GM18858 (cell line): ENCODE results near the gene LGALS3.
"Not testable (repeated sequence)": the region's sequence is repeated elsewhere in the genome, so short reads cannot be mapped to it uniquely, and the experiment has no call there.

Source experiments
- ATAC-seq: cut with Tn5 transposase; IDR thresholded peaks from one replicate; pipeline ENCODE4 v1.9.1; 2021; ENCODE audit not compliant: unreplicated experiment

Gene LGALS3

DNA sequence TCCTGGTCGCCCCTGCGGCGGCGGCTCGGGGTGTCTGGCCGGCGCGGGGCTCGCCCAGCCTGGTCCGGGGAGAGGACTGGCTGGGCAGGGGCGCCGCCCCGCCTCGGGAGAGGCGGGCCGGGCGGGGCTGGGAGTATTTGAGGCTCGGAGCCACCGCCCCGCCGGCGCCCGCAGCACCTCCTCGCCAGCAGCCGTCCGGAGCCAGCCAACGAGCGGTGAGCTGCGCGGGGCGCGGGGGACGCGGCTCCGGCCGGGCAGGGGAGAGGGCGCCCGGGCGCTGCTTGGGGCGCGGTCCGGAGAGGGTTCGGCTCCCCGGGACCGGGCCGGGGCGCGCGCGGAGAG, at the start of gene LGALS3:
TSS of gene LGALS3 (plus strand) at position 167 of the 342 bp plus-strand sequence. CDS start 8,122 bp downstream, outside the sequence.
- ATAC-seq, result peak; percentile 46

DNA sequence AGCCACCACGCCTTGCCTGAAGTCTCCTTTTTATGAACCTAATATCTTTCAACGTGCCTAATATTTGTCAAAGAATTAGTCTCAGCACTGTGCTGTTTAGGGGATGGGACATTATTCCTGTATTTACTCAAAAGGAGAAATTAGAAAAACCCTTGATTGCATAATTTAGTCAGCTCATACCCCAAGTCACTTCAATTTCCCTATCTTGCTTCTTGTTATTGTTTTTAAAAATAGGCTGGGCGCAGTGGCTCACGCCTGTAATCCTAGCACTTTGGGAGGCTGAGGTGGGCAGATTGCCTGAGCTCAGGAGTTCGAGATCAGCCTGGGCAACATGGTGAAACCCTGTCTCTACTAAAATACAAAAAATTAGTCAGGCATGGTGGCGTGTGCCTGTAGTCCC, 49.1 kb upstream of the LGALS3 start:
- not testable (repeated sequence) for ATAC-seq

DNA sequence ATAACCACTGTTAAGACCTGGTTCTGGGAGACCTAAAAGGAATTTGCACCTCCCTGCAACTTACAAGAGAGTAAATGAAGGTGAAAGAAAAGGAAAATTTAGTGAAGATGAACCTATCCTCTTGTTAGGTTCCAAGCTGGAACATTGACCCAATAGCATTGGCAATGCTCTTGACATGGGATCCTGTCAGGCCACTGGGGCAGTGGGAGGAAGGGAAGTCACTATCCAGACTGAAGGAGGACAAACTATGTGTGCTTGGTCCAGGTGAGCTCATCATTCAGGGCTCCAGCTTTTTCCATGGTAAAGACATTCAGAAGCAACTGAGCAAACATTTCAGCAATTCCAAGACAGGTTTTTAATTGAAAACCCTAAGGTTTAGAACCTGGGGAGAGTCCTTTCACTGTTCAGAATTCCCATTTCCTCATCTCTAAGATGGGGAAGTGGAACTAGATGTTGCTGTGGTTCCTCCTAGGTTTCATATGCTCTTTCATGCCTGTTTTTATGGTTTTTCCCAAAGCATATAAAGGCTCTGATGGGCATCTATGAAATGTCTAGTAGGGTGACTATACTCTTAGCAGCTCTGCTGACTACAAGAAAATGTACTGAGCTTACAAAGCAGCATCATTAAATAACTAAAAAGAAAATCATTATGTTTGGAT, 44.5 kb upstream of the LGALS3 start:
- ATAC-seq, result no peak

DNA sequence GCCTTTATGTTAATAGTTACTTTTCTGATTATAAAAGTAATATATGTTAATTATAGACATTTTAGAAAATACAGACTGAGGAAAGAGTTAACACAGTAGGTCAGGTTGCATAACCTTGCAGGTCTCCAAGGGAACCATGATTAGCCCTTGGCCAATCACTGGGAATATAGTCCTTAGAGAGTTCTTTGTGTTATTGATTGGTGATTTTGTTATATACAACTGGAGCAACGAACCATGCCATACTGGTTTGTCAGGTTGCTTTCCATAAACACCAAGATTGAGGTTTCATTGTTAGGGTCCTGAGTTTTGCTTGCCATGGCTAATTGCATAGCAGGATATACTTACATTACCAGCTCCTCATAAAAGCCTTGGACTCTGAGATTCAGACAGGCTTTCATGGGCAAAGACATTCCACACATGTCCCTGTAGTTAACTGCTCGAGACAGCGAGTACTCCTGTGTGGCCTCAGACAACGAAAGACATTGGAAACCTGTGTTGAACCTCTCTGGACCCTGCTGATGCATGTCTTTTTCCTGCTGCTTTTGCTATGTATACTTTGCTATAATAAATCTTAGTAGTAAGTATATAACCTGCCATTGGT, 43.9 kb upstream of the LGALS3 start:
- ATAC-seq, result no peak

DNA sequence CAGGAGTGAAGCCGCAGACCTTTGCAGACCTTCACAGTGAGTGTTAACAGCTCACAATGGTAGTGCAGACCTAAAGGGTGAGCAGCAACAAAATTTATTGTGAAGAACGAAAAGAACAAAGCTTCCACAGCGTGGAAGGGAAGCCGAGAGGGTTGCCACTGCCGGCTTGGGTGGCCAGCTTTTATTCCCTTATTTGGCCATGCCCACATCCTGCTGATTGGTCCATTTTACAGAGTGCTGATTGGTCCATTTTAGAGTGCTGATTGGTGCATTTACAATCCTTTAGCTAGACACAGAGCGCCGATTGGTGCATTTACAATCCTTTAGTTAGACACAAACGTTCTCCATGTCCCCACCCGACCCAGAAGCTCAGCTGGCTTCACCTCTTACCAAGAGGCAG, 42.1 kb upstream of the LGALS3 start:
- no peak for ATAC-seq

DNA sequence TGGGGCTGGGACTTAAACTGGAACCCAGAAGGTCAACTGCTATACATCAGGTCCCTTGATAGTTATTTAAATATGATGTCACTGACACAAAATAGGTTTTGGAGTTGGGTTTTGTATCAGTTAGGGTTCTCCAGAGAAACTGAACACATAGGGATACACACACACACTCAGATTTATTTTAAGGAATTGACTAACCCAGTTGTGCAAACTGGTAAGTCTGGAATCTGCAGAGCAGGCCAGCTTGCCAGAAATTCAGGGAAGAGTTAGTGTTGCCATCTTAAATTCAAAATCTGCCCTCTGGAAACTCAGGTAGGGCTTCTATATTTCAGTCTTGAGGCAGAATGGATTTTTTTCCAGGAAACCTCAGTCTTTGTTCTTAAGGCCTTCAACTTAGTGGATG, 40.7 kb upstream of the LGALS3 start:
- ATAC-seq, result no peak

DNA sequence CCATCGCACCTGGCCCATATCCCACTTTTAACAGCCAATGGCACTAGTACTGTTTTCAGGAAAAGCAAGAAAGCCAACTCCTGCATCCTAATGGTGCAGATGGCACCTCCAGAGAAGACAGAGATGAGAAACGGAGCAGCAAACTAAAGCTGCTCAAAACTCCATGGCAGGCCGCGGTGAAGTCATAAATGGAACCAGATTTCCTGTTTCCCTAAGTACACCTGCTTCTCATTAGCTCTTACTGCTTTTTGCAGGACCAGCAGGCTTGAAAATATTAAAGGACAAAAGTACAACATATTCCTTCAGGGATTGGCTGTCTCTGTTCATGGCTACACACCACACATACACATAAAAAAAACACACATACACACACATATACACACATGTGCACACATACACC, 36.7 kb upstream of the LGALS3 start:
- ATAC-seq, result no peak

DNA sequence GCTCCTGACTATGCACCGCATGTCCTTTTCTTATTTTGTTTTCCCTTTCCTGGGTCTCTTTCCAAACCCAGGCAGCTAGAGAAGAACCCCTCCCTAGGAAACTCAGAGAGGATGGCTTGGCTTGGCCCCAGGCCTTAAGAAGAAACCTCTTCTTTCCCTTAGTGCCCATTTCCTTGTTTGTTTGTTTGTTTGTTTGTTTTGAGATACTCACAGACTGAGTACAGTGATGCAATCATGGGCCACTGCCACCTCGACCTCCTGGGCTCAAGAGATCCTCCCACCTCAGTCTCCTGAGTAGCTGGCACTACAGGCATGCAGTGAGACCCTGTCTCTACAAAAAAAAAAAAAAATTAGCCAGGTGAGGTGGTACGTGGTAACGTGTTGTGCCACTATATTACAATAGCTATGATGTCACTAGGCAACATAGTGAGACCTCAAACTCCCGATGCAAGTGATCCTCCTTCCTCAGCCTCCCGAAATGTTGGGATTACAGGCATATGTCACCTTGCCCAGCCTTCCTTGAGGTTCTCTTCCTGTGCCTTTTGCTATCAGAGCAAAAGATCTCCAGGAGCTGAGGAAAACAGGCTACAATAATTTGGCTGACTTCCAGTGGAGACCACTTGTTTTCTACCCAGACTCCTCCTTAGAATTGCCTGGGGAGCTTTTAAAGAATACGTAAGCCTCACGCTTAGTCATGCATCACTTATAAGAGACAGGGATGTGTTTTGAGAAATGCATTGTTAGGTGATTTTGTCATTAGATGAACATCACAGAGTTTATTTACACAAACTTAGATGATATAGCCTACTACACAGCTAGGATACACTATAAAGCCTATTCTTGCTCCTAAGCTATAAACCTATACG, 34.5 kb upstream of the LGALS3 start:
- no peak for ATAC-seq

DNA sequence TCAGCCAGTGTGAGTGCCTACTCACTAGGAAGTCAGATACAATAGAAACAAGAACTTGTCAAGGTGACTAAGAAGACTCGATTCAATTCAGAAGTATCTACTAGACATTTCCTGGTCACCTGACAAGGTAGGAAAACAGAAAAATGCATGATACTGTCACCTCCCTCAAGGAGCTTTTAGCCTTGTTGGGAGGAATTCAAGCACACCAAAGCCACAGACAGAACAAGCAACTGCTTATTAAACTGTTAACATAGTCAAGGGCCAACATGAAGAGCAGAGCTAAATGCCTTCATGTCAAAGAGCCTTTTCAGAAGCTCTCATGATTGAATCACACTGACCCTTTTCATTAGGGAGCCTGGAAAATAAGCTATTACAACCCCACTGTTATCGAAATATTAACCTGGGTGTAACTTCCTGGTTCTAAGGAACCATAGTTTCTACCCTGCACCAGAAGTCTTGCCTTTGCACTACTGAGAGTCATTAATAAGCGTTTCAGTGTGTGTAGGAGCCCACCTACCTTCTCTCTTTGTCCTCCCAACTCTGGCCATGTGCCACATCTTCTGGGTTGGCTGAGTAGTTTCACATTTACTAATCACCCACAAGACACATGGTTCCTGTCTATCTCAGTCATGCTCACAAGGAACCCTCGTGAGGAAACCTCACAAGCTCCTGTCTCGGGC, 31.0 kb upstream of the LGALS3 start:
- ATAC-seq, result peak; percentile 65

DNA sequence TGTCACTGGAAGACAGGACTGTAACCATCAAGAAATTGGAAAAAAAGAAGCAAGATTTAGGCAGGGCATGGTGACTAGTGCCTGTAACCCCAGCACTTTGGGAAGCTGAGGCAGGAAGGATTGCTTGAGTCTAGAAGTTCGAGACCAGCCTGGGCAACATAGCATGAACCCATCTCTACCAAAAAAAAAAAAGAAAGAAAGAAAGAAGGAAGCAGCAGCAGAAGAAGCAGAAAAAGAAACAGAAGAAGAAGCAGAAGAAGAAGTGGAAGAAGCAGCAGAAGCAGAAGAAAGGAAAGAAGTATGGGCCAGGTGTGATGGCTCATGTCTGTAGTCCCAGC, 30.5 kb upstream of the LGALS3 start:
- no peak for ATAC-seq

DNA sequence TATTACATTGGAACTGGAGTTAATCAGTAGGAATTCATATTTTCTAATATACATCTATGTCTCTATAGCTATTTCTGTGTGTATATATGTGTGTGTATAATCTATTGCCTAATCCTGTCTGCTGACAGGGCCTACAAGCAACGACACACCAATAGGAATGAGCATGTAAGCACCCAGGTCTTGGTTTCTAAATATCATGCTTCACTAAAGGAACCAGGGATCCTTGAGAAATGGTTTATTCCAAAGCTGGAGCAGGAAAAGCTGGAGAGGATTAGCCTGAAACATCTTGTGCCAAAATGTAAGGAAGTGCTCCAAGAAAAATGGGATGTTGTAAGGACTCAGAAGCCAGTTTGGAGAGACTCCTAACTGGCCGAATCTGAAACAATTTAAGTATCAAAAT, 29.3 kb upstream of the LGALS3 start:
- ATAC-seq, result no peak

DNA sequence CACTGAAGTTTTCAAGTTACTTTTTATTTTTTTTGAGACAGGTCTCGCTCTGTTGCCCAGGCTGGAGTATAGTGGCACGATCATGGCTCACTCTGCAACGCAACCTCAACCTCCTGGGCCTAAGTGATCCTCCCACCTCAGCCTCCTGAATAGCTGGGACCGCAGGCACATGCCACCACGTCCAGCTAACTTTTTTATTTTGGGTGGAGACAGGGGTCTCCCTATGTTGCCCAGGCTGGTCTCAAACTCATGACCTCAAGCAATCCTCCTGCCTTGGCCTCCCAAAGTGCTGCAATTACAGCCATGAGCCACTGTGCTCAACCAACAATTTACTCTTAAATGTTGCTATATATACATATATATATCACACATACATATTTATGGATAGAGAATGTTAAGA, 27.4 kb upstream of the LGALS3 start:
- ATAC-seq, result no peak

DNA sequence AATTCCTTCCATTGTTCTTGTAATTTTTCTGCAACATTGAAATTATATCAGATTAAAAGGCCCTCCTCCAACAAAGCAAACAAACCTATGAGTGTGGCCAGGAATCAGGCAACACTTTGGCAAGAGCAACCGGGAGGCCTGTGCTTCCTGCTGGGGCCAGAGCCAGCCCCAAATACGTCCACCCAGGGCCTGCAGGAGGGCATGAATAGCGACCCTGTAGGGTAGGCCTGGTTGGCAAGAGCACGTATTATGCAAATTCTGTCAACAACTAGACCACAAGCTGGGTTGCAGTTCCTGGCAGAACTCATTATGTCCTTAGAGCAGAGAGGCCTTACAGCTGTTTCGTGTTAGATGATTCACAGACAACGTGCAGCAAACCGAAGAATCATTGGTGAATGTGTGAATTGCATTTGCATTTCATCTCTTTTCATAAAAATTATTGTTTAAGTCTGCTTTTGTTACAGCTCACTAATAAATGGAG, 26.9 kb upstream of the LGALS3 start:
- ATAC-seq, result peak; percentile 54

DNA sequence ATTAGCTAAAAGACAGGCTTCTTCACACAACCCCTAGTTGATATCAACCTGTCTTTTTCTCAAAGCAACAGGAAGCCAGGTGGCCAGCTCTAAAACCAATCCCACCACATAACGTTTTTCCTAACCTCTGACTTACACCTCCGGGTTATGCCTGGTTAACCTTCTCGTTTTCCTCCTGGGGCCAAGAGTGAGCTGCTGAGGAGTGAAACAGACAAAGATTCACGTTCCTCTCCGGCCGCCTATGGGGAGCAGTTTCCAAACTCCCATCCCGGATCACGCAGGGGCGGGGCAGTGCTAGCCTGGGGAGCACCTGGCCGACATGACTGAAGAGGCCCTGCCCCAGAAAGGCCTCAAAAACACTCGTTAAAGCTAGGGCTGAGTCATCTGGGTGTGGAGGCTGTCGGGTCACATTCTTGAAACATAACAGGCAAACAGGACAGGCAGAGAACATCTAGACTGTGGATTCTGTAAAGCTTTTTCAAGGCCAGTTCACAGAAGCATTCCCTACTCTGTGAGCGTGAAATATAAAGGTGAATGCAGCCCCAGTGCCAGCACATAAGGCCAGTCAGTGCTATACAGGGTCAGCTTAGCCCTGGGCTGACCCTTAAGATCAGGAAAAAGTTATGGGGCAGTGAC, 25.9 kb upstream of the LGALS3 start:
- no peak for ATAC-seq

DNA sequence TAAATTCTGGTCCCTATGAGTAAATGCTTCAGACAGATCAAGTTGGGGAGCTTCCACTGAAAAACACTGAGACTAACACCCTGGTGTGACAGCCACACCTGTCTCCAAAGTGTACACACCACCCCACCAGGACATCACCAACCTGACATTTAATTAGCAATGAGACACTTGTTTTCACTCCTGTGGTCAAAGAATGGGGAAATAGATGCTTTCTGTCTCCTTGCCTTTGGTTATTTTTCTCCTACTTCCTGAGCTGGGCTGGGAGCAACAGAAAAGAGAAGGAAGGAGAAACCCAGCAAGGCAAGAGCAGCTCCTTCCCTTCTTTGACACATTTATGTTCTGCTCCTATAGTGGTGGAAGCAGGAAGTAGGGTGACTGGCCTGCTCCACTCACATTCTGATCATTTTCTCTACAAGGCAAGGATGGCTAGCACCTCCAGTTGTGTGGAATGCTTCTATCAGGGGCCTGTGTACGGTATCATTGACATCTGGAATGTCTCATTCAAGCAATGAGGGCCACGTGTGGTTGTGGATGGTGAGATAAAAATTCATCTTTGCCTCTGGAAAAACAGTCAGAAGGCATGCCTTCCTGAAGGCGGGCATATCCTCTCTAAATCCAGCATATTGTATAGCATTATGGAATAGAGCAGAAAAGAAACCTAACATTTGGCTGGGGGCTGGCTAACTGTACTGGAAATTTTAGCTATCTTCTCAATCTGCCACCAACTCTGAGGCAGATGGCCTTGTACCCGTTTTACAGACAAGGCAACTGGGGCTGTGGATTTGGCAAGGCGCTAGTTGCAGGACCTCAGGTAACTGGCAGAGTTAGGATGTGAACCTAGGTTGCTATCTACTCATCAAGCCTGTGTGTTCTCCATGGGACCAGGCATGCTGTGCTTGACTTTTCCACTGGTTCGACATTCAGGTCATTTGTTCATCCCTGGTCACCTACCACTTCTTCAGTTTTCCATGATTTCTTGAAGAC, 24.8 kb upstream of the LGALS3 start:
- ATAC-seq, result no peak

DNA sequence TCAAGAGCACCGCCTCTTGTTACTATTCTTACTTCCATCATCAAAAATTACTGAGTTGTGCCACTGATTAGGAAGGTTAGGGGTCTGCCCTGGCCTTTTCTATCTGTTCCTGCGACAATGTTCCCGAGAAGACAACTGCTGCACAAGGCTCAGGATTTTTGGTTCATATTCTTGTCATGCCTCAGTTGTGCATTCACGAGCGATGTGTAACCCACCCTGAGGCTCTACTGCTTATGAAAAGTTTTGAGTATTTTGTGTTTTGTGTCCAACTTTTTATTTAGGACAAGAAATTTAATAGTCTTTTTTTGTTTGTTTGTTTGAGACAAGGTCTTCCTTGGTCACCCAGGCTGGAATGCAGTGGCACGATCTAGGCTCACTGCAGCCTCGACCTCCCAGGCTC, 23.1 kb upstream of the LGALS3 start:
- no peak for ATAC-seq

DNA sequence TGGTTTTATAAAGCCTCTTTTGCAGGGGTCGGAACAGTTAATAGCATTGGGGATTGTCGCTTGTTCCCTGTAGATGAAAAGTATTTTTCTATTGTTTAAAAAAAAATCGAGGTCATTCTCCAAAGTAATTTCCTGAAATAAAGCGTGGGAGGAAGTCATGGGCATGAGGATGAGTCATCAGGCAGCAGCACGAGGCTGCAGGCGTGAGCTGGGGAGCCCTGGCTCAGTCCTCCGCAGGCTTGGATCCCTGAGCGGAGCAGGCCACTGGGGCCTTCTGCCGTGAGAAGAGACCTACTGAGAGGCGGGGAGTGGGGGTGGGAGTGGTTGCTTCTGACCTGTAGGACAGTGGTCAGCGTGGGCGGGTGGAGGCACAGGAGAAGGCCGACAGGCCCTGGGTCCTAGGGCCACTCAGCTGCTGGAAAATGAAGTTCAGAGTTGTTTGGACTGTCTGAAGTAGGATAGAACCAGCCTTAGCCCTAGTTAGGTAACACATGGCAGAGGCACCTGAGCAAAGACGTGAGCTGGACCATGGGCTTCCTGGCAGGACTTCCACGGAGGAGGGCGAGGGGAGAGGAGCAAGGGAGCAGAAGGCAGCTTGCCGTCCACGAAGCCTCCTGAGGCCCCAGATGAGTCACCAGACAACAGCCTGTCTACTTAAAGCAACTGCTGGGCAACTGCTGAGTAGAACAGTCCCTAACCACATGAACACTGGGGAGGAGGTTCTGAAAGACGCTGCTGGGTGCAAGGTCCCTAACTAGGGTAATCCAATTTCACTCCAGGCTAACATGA, 21.1 kb upstream of the LGALS3 start:
- no peak for ATAC-seq

DNA sequence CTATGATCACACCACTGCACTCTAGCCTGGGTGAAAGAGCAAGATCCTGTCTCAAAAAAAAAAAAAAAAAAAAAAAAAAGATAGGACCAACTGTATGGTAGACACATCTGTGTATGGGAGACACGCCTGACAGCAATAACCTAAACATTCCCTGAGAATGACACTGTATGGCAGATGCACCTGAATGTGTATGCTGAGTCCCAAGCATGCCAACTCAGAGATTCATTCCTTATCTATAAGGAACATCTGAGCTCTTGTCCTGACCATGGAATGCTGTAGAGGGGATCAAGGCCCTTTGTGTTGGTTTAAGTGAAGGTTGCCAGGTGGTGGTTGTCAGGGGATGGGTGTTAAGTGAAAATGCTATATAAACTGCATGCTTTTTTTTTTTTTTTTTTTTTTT, 19.2 kb upstream of the LGALS3 start:
- no peak for ATAC-seq

DNA sequence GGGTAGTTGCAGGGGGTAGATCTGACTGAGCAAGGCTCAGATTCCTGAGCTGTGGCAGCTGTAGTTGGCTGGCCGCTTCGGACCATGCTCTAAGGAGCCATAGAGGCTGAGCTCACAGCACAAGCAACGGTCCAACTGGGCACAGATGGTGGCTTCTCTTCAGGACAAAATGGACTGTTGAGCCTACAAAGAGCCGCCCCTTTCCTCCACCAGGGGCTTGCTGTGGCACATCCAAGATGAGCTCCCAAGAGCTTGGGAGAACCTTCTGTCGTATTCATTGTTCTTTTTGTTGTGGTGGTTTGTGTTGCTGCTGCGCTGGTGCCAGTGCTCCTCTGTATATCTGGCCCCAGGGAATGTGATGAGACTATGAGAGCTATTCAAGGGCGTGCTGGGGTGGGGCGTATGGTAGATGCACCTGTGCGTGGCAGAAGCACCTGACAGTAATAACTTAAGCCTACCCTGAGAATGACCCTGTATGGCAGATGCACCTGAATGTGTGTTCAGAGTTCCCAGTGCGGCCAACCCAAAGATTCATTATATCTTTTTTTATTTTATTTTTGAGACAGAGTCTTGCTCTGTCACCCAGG, 17.8 kb upstream of the LGALS3 start:
- ATAC-seq, result no peak
